Thyroid gland (tissue), 4 donors: Measurements from ENCODE around the gene TALDO1. TPM values are rescaled to one million over a fixed set of nuclear protein-coding genes. Genes with fewer than 3 reads are reported as not detected.

ENCODE experiments used
- DNase-seq, 2 donors: peaks; one replicate each; pipeline ENCODE4 v3.0.0-alpha.2; 2019
- H3K27ac ChIP-seq, 3 donors: fragments of 200-600 bp; sonication (generic); 1 replicate in 2 of 3; 2 replicates in 1 of 3; pipeline ENCODE4 v1.5.1; 2016 to 2019; ENCODE audit warnings: mild to moderate bottlenecking in 1 of 3, moderate library complexity in 1 of 3
- H3K27me3 ChIP-seq: fragments of 200-600 bp; sonication (generic); one replicate; pipeline ENCODE4 v1.5.1; 2019
- H3K36me3 ChIP-seq, 2 donors: fragments of 200-600 bp; sonication (generic); one replicate each; pipeline ENCODE4 v1.5.1; 2016 to 2019
- H3K4me1 ChIP-seq, 2 donors: fragments of 200-600 bp; sonication (generic); one replicate each; pipeline ENCODE4 v1.5.1; 2017 to 2019
- H3K4me3 ChIP-seq, 3 donors: fragments of 200-600 bp; sonication (generic); replicated peaks in 1 of 3; 1 replicate in 2 of 3; 2 replicates in 1 of 3; pipeline ENCODE4 v1.5.1; 2016; ENCODE audit warnings: mild to moderate bottlenecking in 1 of 3
- H3K9me3 ChIP-seq: fragments of 200-600 bp; sonication (generic); one replicate; pipeline ENCODE4 v1.5.1; 2017
- POLR2A ChIP-seq, 2 donors: fragments of 450-650 bp; IDR thresholded peaks; one replicate each; pipeline ENCODE4 v1.6.1; 2017; ENCODE audit warnings: antibody characterized with exemption in 2 of 2, mild to moderate bottlenecking in 2 of 2, moderate library complexity in 1 of 2
- WGBS, 2 donors: methylation state at CpG; one replicate each; pipeline ENCODE4 v1.1.5; 2017; 5-methylcytosine and 5-hydroxymethylcytosine counted together
- intact Hi-C: fragments of 100-400 bp; cut with DNase I; formaldehyde crosslinking; loops from one replicate; pipeline ENCODE4 v1.15.1; 2023
- total RNA-seq, 4 donors: library from RNA; depleted of rRNA; stranded (reverse); fragments of >200 nt; gene quantifications; one replicate each; pipeline ENCODE4 v1.2.3, GENCODE V29; 2016
- TF ChIP-seq, protein P1 (sequence below), 6 experiments: fragments of 200-600 bp in 3 of 6; fragments of 450-650 bp in 3 of 6; sonication (generic) in 3 of 6; IDR thresholded peaks; one replicate each; pipeline ENCODE4 v1.5.1; 2016 to 2019; ENCODE audit warnings: antibody characterized with exemption in 6 of 6, mild to moderate bottlenecking in 2 of 6, inconsistent platforms in 1 of 6, moderate library complexity in 1 of 6

Gene TALDO1
- total RNA-seq, 4 donors from 2014 or later, result 300 to 965 (median 558) TPM

DNA sequence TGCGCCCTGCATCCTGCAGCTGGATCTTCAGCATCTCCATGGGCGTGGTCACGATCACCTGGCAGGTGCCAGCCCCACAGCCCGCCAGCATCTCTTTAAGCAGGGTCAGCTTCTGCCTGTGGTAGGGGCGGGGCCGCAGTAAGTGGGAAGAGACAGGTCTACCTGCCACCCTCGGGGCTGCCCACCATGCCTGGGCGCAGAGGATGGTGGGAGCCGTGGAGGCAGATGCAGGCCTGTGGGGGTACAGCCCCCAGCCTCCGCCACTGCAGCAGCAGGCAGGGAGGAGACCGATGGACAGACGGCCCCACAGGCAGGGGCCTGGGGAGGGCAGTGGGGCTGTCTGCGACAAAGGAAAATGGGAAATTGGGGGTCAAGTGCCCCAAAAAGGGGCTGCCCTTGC lies 45.6 kb downstream of the TALDO1 start:
- DNase-seq, result no peak
- no peaks in the 10 kb centered on the region for H3K27me3 ChIP-seq
- no peaks in the 10 kb centered on the region for H3K36me3 ChIP-seq
- intact Hi-C loops, result no loop called here
- H3K27ac ChIP-seq, result no peak overlapping the region
- H3K4me1 ChIP-seq, result peaks cover 25 to 30% of the 10 kb centered on the region in 2 donors
- no peak overlapping the region for H3K4me3 ChIP-seq
- no peaks in the 10 kb centered on the region for H3K9me3 ChIP-seq
- 91 to 93% methylated on average over 8 to 13 of the region's 13 CpGs for WGBS, 2 donors
- TF ChIP-seq POLR2A (IDR thresholded peaks at IDR 0.05), result no peak
- TF ChIP-seq, protein P1, sequence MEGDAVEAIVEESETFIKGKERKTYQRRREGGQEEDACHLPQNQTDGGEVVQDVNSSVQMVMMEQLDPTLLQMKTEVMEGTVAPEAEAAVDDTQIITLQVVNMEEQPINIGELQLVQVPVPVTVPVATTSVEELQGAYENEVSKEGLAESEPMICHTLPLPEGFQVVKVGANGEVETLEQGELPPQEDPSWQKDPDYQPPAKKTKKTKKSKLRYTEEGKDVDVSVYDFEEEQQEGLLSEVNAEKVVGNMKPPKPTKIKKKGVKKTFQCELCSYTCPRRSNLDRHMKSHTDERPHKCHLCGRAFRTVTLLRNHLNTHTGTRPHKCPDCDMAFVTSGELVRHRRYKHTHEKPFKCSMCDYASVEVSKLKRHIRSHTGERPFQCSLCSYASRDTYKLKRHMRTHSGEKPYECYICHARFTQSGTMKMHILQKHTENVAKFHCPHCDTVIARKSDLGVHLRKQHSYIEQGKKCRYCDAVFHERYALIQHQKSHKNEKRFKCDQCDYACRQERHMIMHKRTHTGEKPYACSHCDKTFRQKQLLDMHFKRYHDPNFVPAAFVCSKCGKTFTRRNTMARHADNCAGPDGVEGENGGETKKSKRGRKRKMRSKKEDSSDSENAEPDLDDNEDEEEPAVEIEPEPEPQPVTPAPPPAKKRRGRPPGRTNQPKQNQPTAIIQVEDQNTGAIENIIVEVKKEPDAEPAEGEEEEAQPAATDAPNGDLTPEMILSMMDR (IDR thresholded peaks at IDR 0.05), result no peak

DNA sequence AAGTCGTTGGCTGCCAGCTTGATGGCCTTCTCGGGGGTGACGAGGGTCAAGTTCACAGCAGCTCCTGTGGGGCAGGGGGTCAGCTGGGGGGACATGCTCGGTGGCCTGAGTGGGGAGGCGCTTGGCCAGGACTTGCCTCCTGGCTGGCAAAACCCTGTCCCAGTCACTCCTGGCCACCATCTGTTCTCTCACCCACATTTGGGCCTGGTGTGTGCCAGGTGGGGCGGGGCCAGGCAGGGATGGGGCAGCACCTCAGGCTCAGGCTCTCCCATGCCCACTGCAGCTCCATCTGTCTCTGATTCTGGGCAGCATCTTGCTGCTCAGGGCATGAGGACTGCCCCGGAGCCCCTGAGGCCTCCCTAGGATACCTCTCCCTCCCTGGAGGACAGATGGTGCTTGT lies 46.3 kb downstream of the TALDO1 start:
- Histone ChIP-seq H3K27me3 (no peaks in the 10 kb centered on the region), H3K9me3 (no peaks in the 10 kb centered on the region), H3K36me3 (no peaks in the 10 kb centered on the region), H3K27ac (no peak overlapping the region), H3K4me3 (no peak overlapping the region), H3K4me1 (peaks cover 29 to 34% of the 10 kb centered on the region in 2 donors)
- WGBS, 2 donors, result 91 to 96% methylated on average over 3 to 4 of the region's 7 CpGs
- intact Hi-C loops, result no loop called here
- TF ChIP-seq POLR2A (IDR thresholded peaks at IDR 0.05), result no peak
- TF ChIP-seq, protein P1 (IDR thresholded peaks at IDR 0.05), result no peak
- no peak for DNase-seq

DNA sequence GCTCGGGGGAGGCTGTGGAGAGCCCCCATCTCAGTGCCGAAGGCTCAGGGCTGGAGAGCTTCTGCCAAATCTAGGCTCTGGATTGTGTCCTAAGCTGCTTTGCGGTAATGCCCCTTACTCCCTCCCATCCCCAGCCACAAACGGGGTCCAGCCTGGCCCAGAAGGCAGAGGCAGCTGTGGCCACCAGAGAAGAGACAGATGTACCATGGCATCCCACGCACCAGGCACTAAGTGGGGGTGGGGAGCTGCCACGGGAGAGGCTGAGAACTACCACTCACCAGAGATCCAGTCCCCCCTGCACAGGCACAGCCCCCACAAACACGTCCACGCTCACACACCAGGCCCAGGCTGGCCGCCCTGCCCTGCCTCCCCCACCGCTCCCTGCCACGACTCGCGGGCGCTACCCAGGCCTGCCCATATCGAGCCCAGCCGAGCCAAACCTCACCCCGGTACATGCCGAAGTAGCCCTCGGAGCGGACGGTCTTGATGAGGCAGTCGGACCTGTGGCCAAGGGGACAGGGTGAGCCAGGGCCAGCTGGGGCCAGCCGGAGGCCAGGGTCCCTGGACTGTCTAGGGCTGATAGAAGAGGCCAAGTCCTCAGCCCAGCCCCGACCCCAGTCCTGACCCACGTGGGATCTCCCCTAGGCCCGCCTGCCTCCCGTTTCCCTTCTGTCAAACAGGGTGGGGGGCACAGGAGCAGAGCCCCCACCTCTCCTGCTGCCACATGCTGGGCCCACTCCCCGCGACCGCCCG lies 46.9 kb downstream of the TALDO1 start:
- intact Hi-C loops, result no loop called here
- 94 to 98% methylated on average over 7 to 26 of the region's 31 CpGs for WGBS, 2 donors
- DNase-seq, result no peak
- Histone ChIP-seq H3K4me1 (peaks cover 31 to 36% of the 10 kb centered on the region in 2 donors), H3K27me3 (no peaks in the 10 kb centered on the region), H3K36me3 (no peaks in the 10 kb centered on the region), H3K27ac (no peak overlapping the region), H3K4me3 (no peak overlapping the region), H3K9me3 (no peaks in the 10 kb centered on the region)
- TF ChIP-seq, protein P1 (IDR thresholded peaks at IDR 0.05), result no peak
- TF ChIP-seq POLR2A (IDR thresholded peaks at IDR 0.05), result no peak

DNA sequence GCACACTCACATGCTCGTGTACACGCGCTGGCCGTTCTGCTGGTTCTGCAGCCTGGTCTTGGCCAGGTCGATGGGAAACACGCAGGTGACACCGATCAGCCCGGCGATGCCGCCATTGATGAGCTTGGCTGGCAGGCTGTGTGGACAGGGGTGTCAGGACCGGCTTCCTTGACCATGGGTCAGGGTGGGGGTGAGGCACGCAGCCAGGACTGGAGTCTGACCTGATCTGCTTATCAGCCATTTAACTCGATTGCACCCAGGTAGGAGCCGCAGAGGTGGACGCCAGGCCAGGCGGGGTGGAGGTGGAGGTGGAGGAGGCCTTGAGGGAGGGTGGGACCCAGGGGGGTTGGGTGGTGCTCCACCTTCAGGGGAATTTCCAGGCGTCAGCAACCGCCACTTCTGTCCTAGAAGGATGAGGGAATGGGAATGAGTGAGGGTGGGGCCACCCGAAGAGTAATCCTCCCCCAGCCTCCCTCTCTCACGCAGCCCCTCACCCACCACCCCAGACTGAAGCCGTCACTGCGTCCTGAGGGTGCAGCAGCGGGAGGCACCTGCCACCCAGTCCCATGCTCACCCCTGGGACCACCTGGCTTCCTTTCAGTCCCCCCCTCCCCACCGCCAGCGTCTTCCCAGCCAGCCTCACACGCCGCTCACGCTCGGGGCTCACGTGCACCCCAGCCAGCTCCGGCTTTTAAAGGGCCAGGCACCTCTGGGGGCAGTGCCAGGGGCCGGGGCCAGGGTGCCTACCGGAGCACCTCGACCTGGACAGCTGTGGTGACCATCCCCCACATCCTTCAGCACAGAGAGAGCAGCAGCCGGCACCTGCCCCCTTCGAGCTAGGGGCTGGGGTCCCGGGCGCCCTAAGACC lies 47.7 kb downstream of the TALDO1 start:
- Histone ChIP-seq H3K9me3 (no peaks in the 10 kb centered on the region), H3K36me3 (no peaks in the 10 kb centered on the region), H3K4me3 (peak overlapping the region in 1 of 3 donors; percentile 71), H3K4me1 (peaks cover 30 to 31% of the 10 kb centered on the region in 2 donors), H3K27ac (peak overlapping the region in 1 of 3 donors; percentile 16), H3K27me3 (no peaks in the 10 kb centered on the region)
- 56 to 63% methylated on average over 23 to 28 of the region's 38 CpGs for WGBS, 2 donors
- DNase-seq, result peak; percentile 45 to 47
- intact Hi-C loops, result no loop called here
- TF ChIP-seq, protein P1 (IDR thresholded peaks at IDR 0.05), result no peak
- TF ChIP-seq POLR2A (IDR thresholded peaks at IDR 0.05), result no peak
